Measurements from ENCODE around the gene GLIPR1. TPM values are rescaled to one million over a fixed set of nuclear protein-coding genes. Genes with fewer than 3 reads are reported as not detected.

Gene GLIPR1
- polyA plus RNA-seq, 1 of the 3 experiments (the other 2 are of a cell fraction): 75.6 TPM

DNA sequence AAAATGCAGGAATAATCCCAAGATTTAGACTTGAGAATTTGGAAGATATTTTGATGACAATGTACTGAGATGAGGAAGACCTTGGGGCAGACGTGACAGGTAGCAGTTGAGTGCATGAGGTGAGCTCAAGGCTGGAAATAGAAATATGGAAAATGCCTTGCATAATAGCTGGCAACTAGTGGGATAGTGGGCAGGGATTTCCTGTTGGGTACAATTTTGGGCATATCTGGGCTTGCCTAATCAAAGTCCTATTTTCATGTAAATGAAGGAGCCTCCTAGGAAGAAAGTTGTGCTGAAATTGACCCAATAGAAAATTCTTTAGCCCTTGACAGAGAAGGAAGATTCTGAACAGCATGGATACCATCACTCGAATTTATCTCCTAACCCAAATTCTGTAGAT lies 6.4 kb upstream of the GLIPR1 start:
- H4K20me1 ChIP-seq (ENCODE audit: insufficient read depth): no peaks in the 10 kb centered on the region
- no peak for TF ChIP-seq RAD21 (IDR thresholded peaks at IDR 0.05; ENCODE audit: low read length)
- TF ChIP-seq NRF1 (IDR thresholded peaks at IDR 0.05; ENCODE audit: low read depth, low read length): no peak
- no peak for TF ChIP-seq TEAD4 (IDR thresholded peaks at IDR 0.05; ENCODE audit: borderline replicate concordance, insufficient read depth)
- no peak for TF ChIP-seq IRF3 (IDR thresholded peaks at IDR 0.05; ENCODE audit: low read depth, low read length)
- TF ChIP-seq RFX5 (IDR thresholded peaks at IDR 0.05; ENCODE audit: low read length): no peak
- no peak for TF ChIP-seq POLR2AphosphoS5 (IDR thresholded peaks at IDR 0.05; ENCODE audit: low read depth, low read length)
- no peaks in the 10 kb centered on the region for H3K9me2 ChIP-seq
- no peaks in the 10 kb centered on the region for H3K79me2 ChIP-seq (ENCODE audit: insufficient read depth)
- no peaks in the 10 kb centered on the region for H3K4me1 ChIP-seq (ENCODE audit: control insufficient read depth in 1 of 2, insufficient read depth in 2 of 2, low read depth in 1 of 2, low read length in 1 of 2)
- POLR2A ChIA-PET: no interaction called here
- CTCF ChIA-PET: interaction anchor here (1.0 to 1.7 kb wide), 3 partner anchors 11 to 83 kb away, joined by 3 to 6 read pairs (median 3); no protein-coding TSS in a partner anchor
- no peak for DNase-seq
- WGBS (ENCODE audit: low lambda C conversion rate): 45% methylated on average over 2 of the region's 2 CpGs
- no peak overlapping the region for H3K4me2 ChIP-seq
- no peak overlapping the region for H3K9ac ChIP-seq
- H3K27ac ChIP-seq (ENCODE audit: low read depth in 2 of 2, low read length in 1 of 2): no peak overlapping the region
- H3F3A ChIP-seq (replicated peaks; ENCODE audit: insufficient read depth): no peaks in the 10 kb centered on the region
- H3K27me3 ChIP-seq (ENCODE audit: insufficient read depth): no peaks in the 10 kb centered on the region
- H3K4me3 ChIP-seq (ENCODE audit: low read depth in 2 of 2, low read length in 1 of 2): no peak overlapping the region
- 0 out of 2 replicates have a peak overlapping the region, but pooled peaks have one; percentile 27 for H2AFZ ChIP-seq (ENCODE audit: low read depth)
- H3K36me3 ChIP-seq (replicated peaks in 1 of 2; ENCODE audit: control insufficient read depth in 1 of 2, insufficient read depth in 2 of 2, low read length in 1 of 2): no peaks in the 10 kb centered on the region
- H3K9me3 ChIP-seq: no peaks in the 10 kb centered on the region

DNA sequence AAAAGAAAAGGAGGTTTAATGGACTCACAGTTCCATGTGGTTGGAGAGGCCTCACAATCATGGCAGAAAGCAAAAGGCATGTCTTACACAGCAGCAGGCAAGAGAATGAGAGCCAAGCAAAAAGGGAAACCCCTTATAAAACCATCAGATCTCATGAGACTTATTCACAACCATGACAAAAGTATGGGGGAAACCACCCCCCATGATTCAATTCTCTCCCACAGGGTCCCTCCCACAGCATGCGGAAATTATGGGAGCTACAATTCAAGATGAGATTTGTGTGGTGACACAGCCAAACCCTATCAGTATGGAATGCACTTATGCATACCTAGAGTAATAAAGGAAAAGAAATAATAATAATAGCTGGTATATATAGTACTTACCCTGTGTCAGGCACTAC lies 4.5 kb upstream of the GLIPR1 start:
- Histone ChIP-seq H3K9me3 (no peaks in the 10 kb centered on the region), H3K27ac (ENCODE audit: low read depth in 2 of 2, low read length in 1 of 2) (no peak overlapping the region), H3K79me2 (ENCODE audit: insufficient read depth) (peaks cover 3% of the 10 kb centered on the region; the same call in 1 of the 2 replicates), H3K4me1 (ENCODE audit: control insufficient read depth in 1 of 2, insufficient read depth in 2 of 2, low read depth in 1 of 2, low read length in 1 of 2) (no peaks in the 10 kb centered on the region; a peak in 2 of 4 replicates), H3K27me3 (ENCODE audit: insufficient read depth) (no peaks in the 10 kb centered on the region), H3K9ac (no peak overlapping the region), H3K9me2 (no peaks in the 10 kb centered on the region), H3K36me3 (replicated peaks in 1 of 2; ENCODE audit: control insufficient read depth in 1 of 2, insufficient read depth in 2 of 2, low read length in 1 of 2) (no peaks in the 10 kb centered on the region), H2AFZ (ENCODE audit: low read depth) (no peak overlapping the region), H3F3A (replicated peaks; ENCODE audit: insufficient read depth) (peaks cover 10% of the 10 kb centered on the region), H4K20me1 (ENCODE audit: insufficient read depth) (no peaks in the 10 kb centered on the region), H3K4me2 (no peak overlapping the region), H3K4me3 (ENCODE audit: low read depth in 2 of 2, low read length in 1 of 2) (no peak overlapping the region)
- POLR2A ChIA-PET: no interaction called here
- CTCF ChIA-PET: interaction anchor here (1.7 kb wide), 1 partner anchor 10 kb away, joined by 9 read pairs; no protein-coding TSS in a partner anchor
- DNase-seq: no peak
- WGBS (ENCODE audit: low lambda C conversion rate): 91% methylated on average over 1 of the region's 1 CpG
- no peak for TF ChIP-seq USF2 (IDR thresholded peaks at IDR 0.05; ENCODE audit: borderline replicate concordance, low read depth, low read length)
- no peak for TF ChIP-seq CHD2 (IDR thresholded peaks at IDR 0.05; ENCODE audit: low read length, partially characterized antibody)

- no peak for DNase-seq
- TF ChIP-seq MAX (IDR thresholded peaks at IDR 0.05; ENCODE audit: low read depth): no peak
- no peak for TF ChIP-seq REST (IDR thresholded peaks at IDR 0.05; ENCODE audit: low read depth, low read length)
- no peak for TF ChIP-seq FOXM1 (IDR thresholded peaks at IDR 0.05; ENCODE audit: low read depth)
- TF ChIP-seq, protein P1, sequence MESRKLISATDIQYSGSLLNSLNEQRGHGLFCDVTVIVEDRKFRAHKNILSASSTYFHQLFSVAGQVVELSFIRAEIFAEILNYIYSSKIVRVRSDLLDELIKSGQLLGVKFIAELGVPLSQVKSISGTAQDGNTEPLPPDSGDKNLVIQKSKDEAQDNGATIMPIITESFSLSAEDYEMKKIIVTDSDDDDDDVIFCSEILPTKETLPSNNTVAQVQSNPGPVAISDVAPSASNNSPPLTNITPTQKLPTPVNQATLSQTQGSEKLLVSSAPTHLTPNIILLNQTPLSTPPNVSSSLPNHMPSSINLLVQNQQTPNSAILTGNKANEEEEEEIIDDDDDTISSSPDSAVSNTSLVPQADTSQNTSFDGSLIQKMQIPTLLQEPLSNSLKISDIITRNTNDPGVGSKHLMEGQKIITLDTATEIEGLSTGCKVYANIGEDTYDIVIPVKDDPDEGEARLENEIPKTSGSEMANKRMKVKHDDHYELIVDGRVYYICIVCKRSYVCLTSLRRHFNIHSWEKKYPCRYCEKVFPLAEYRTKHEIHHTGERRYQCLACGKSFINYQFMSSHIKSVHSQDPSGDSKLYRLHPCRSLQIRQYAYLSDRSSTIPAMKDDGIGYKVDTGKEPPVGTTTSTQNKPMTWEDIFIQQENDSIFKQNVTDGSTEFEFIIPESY (IDR thresholded peaks at IDR 0.05; ENCODE audit: borderline replicate concordance, low read depth): no peak
Observed at GRCh38 chr12:75477137-75477536, 3.4 kb upstream of the GLIPR1 start.

More at GRCh38 chr12:75477137-75477536, 3.4 kb upstream of the GLIPR1 start:
- no peaks in the 10 kb centered on the region for H3K9me3 ChIP-seq
- 65% methylated on average over 2 of the region's 2 CpGs for WGBS (ENCODE audit: low lambda C conversion rate)
- POLR2A ChIA-PET: no interaction called here
- no peak overlapping the region for H3K4me2 ChIP-seq
- no peaks in the 10 kb centered on the region for H3K27me3 ChIP-seq (ENCODE audit: insufficient read depth)
- H3F3A ChIP-seq (replicated peaks; ENCODE audit: insufficient read depth): peaks cover 21% of the 10 kb centered on the region
- H3K9me2 ChIP-seq: no peaks in the 10 kb centered on the region
- H3K9ac ChIP-seq: no peak overlapping the region
- no peak overlapping the region for H3K4me3 ChIP-seq (ENCODE audit: low read depth in 2 of 2, low read length in 1 of 2)
- no peak overlapping the region for H2AFZ ChIP-seq (ENCODE audit: low read depth)
- no peak overlapping the region for H3K27ac ChIP-seq (ENCODE audit: low read depth in 2 of 2, low read length in 1 of 2)
- peaks cover 13% of the 10 kb centered on the region for H3K79me2 ChIP-seq (ENCODE audit: insufficient read depth)
- H4K20me1 ChIP-seq (ENCODE audit: insufficient read depth): no peaks in the 10 kb centered on the region
- no peaks in the 10 kb centered on the region for H3K36me3 ChIP-seq (replicated peaks in 1 of 2; ENCODE audit: control insufficient read depth in 1 of 2, insufficient read depth in 2 of 2, low read length in 1 of 2)
- CTCF ChIA-PET: interaction anchor here (1.7 kb wide), 1 partner anchor 9 kb away, joined by 9 read pairs; no protein-coding TSS in a partner anchor
- peaks cover 0 to 2% of the 10 kb centered on the region in 2 experiments; a peak in 3 of 4 replicates for H3K4me1 ChIP-seq (ENCODE audit: control insufficient read depth in 1 of 2, insufficient read depth in 2 of 2, low read depth in 1 of 2, low read length in 1 of 2)

All from SK-N-SH (cell line).